Activated CD8-positive, alpha-beta memory T cell treated with anti-CD3 and anti-CD28 coated beads for 36 hours (primary cell): ENCODE data around the gene JARID2. TPM values are rescaled to one million over a fixed set of nuclear protein-coding genes. Genes with fewer than 3 reads are reported as not detected.

Experiments
- CTCF ChIA-PET: fragments of 350-600 bp; sonication (Branson Sonifier 250); formaldehyde crosslinking; loops from one replicate; lab custom pipeline; 2021; ENCODE audit warnings: antibody characterized with exemption; lab: Charles Lee
- POLR2A ChIA-PET: fragments of 350-600 bp; sonication (Branson Sonifier 250); formaldehyde crosslinking; loops from one replicate; lab custom pipeline; 2021; ENCODE audit warnings: antibody characterized with exemption; lab: Charles Lee
- total RNA-seq, 2 experiments: library from RNA; stranded (reverse); gene quantifications; one replicate each; pipeline ENCODE4 v1.2.3, GENCODE V29; 2021

Gene JARID2
- total RNA-seq, 2 experiments from 2014 or later: 25.9 to 26.6 TPM

GRCh38 chr6:15356179-15356578, 110.3 kb downstream of the JARID2 start:
- CTCF ChIA-PET: no interaction called here

GRCh38 chr6:15356937-15357336, 111.1 kb downstream of the JARID2 start:
- ChIA-PET CTCF (no interaction called here), POLR2A (no interaction called here)

More at GRCh38 chr6:15356179-15356578, 110.3 kb downstream of the JARID2 start:
- POLR2A ChIA-PET: no interaction called here

GRCh38 chr6:15357782-15358181, 111.9 kb downstream of the JARID2 start:
- CTCF ChIA-PET: no interaction called here
- POLR2A ChIA-PET: no interaction called here

- ChIA-PET CTCF (no interaction called here), POLR2A (no interaction called here)
Observed at GRCh38 chr6:15358579-15359327, 112.9 kb downstream of the JARID2 start.

- ChIA-PET POLR2A (no interaction called here), CTCF (no interaction called here)
Observed at GRCh38 chr6:15359335-15359862, 113.5 kb downstream of the JARID2 start.

GRCh38 chr6:15360300-15360699, 114.4 kb downstream of the JARID2 start:
- CTCF ChIA-PET: no interaction called here
- POLR2A ChIA-PET: no interaction called here

GRCh38 chr6:15361197-15361596, 115.3 kb downstream of the JARID2 start:
- ChIA-PET POLR2A (interaction anchor here (0.6 to 0.7 kb wide), 2 partner anchors 292 to 593 kb away, joined by 8 to 11 read pairs; no protein-coding TSS in a partner anchor), CTCF (interaction anchor here (1.1 kb wide), 1 partner anchor 72 kb away, joined by 3 read pairs; no protein-coding TSS in a partner anchor)

GRCh38 chr6:15362274-15363160, 116.6 kb downstream of the JARID2 start:
- POLR2A ChIA-PET: no interaction called here

GRCh38 chr6:15363164-15363522, 117.3 kb downstream of the JARID2 start:
- ChIA-PET CTCF (no interaction called here), POLR2A (no interaction called here)

More at GRCh38 chr6:15362274-15363160, 116.6 kb downstream of the JARID2 start:
- CTCF ChIA-PET: interaction anchor here (0.6 to 1.1 kb wide), 3 partner anchors 8 to 73 kb away, joined by 3 to 4 read pairs (median 3); no protein-coding TSS in a partner anchor

- ChIA-PET POLR2A (no interaction called here), CTCF (no interaction called here)
Observed at GRCh38 chr6:15363523-15364400, 117.9 kb downstream of the JARID2 start.

- ChIA-PET POLR2A (no interaction called here), CTCF (no interaction called here)
Observed at GRCh38 chr6:15364401-15365037, 118.7 kb downstream of the JARID2 start.

GRCh38 chr6:15365273-15365687, 119.4 kb downstream of the JARID2 start:
- CTCF ChIA-PET: no interaction called here
- POLR2A ChIA-PET: no interaction called here

- CTCF ChIA-PET: no interaction called here
- POLR2A ChIA-PET: no interaction called here
Observed at GRCh38 chr6:15366003-15366535, 120.2 kb downstream of the JARID2 start.

GRCh38 chr6:15366879-15367278, 121.0 kb downstream of the JARID2 start:
- POLR2A ChIA-PET: no interaction called here
- CTCF ChIA-PET: no interaction called here

- CTCF ChIA-PET: no interaction called here
- POLR2A ChIA-PET: no interaction called here
Observed at GRCh38 chr6:15368186-15368585, 122.3 kb downstream of the JARID2 start.

GRCh38 chr6:15368873-15369272, 123.0 kb downstream of the JARID2 start:
- CTCF ChIA-PET: no interaction called here
- POLR2A ChIA-PET: no interaction called here

GRCh38 chr6:15369838-15370237, 124.0 kb downstream of the JARID2 start:
- POLR2A ChIA-PET: no interaction called here

More at GRCh38 chr6:15369838-15370237, 124.0 kb downstream of the JARID2 start:
- CTCF ChIA-PET: interaction anchor here (0.6 to 0.7 kb wide), 2 partner anchors 8 to 107 kb away, joined by 3 to 4 read pairs; no protein-coding TSS in a partner anchor
